SK-N-SH (cell line): ENCODE data around the gene MVB12B. TPM values are rescaled to one million over a fixed set of nuclear protein-coding genes. Genes with fewer than 3 reads are reported as not detected.

Experiments used
- CTCF ChIA-PET: fragments of 300-600, 350-600 bp; formaldehyde crosslinking; extraction: SDS; loops from one replicate; lab custom pipeline; 2021; lab: Yijun Ruan, JAX
- POLR2A ChIA-PET: fragments of 350-600 bp; sonication (Branson Sonifier 250); formaldehyde crosslinking; extraction: SDS; loops from one replicate; lab custom pipeline; 2020; ENCODE audit warnings: antibody characterized with exemption, inconsistent platforms; lab: Yijun Ruan, JAX
- DNase-seq: peaks from one replicate; pipeline ENCODE4 v3.0.0; 2012
- H2AFZ ChIP-seq: fragments of 200-600 bp; sonication (generic); 2 replicates; pipeline ENCODE4 v1.8.1; 2016; ENCODE audit warnings: antibody characterized with exemption, mild to moderate bottlenecking, low read depth
- H3F3A ChIP-seq: fragments of 200-600 bp; sonication (generic); replicated peaks from 2 replicates; pipeline ENCODE3; 2016; ENCODE audit warnings: antibody characterized with exemption, mild to moderate bottlenecking; ENCODE audit not compliant: insufficient read depth
- H3K27ac ChIP-seq, 2 experiments: fragments of 200-500 bp in 1 of 2; fragments of 200-600 bp in 1 of 2; sonication (Bioruptor generic) in 1 of 2; sonication (generic), shearing (Covaris generic) in 1 of 2; 2 replicates each; pipeline versions ENCODE4 v1.5.1 to v1.6.1; 2014 to 2016; ENCODE audit warnings: low read depth in 2 of 2, inconsistent platforms in 1 of 2, low read length in 1 of 2, mild to moderate bottlenecking in 1 of 2, mixed read lengths in 1 of 2
- H3K27me3 ChIP-seq: fragments of 200-600 bp; sonication (generic), shearing (Covaris generic); 2 replicates; pipeline ENCODE4 v1.6.1; 2016; ENCODE audit warnings: mixed run types; ENCODE audit not compliant: insufficient read depth
- H3K36me3 ChIP-seq, 2 experiments: fragments of 200-500 bp in 1 of 2; fragments of 200-600 bp in 1 of 2; sonication (Bioruptor generic) in 1 of 2; sonication (generic) in 1 of 2; replicated peaks in 1 of 2; 2 replicates each; pipeline versions ENCODE3 to v1.5.1; 2014 to 2016; ENCODE audit warnings: low read length in 1 of 2, mild to moderate bottlenecking in 1 of 2; ENCODE audit not compliant: insufficient read depth in 2 of 2, control insufficient read depth in 1 of 2
- H3K4me1 ChIP-seq, 2 experiments: fragments of 200-500 bp in 1 of 2; fragments of 200-600 bp in 1 of 2; sonication (Bioruptor generic) in 1 of 2; sonication (generic), shearing (Covaris generic) in 1 of 2; 2 replicates each; pipeline versions ENCODE4 v1.5.1 to v1.6.1; 2014 to 2016; ENCODE audit warnings: low read depth in 1 of 2, low read length in 1 of 2, mixed run types in 1 of 2; ENCODE audit not compliant: insufficient read depth in 2 of 2, control insufficient read depth in 1 of 2
- H3K4me2 ChIP-seq: fragments of 200-600 bp; sonication (generic), shearing (Covaris generic); 2 replicates; pipeline ENCODE4 v1.6.1; 2017; ENCODE audit warnings: mixed run types
- H3K4me3 ChIP-seq, 2 experiments: fragments of 200-500 bp in 1 of 2; fragments of 200-600 bp in 1 of 2; sonication (Bioruptor generic) in 1 of 2; sonication (generic), shearing (Covaris generic) in 1 of 2; 2 replicates each; pipeline versions ENCODE4 v1.5.1 to v1.8.1; 2014 to 2016; ENCODE audit warnings: low read depth in 2 of 2, inconsistent platforms in 1 of 2, low read length in 1 of 2, mild to moderate bottlenecking in 1 of 2, mixed read lengths in 1 of 2, moderate library complexity in 1 of 2
- H3K79me2 ChIP-seq: fragments of 200-600 bp; sonication (generic); 2 replicates; pipeline ENCODE4 v1.8.1; 2017; ENCODE audit warnings: mild to moderate bottlenecking; ENCODE audit not compliant: insufficient read depth
- H3K9ac ChIP-seq: fragments of 200-600 bp; sonication (generic); 2 replicates; pipeline ENCODE4 v1.6.1; 2017; ENCODE audit warnings: mixed run types
- H3K9me2 ChIP-seq: fragments of 200-600 bp; sonication (generic); 2 replicates; pipeline ENCODE4 v1.6.1; 2017; ENCODE audit warnings: mixed run types
- H3K9me3 ChIP-seq: fragments of 200-600 bp; sonication (generic); 2 replicates; pipeline ENCODE4 v1.6.1; 2017; ENCODE audit warnings: mixed run types, mild to moderate bottlenecking, moderate library complexity
- H4K20me1 ChIP-seq: fragments of 200-600 bp; sonication (generic); 2 replicates; pipeline ENCODE4 v1.6.1; 2017; ENCODE audit warnings: mild to moderate bottlenecking, mixed run types; ENCODE audit not compliant: insufficient read depth
- CHD2 ChIP-seq: fragments of 150-350 bp; IDR thresholded peaks from 2 replicates; pipeline ENCODE4 v1.6.1; 2018; ENCODE audit warnings: low read length; ENCODE audit not compliant: partially characterized antibody
- CTCF ChIP-seq: fragments of 200-600 bp; sonication (generic); IDR thresholded peaks from 2 replicates; pipeline ENCODE4 v1.6.1; 2017; ENCODE audit warnings: antibody characterized with exemption, mild to moderate bottlenecking, moderate library complexity
- ELF1 ChIP-seq: IDR thresholded peaks from 2 replicates; pipeline ENCODE4 v1.4.0; 2012
- EP300 ChIP-seq, 2 experiments: IDR thresholded peaks; 2 replicates each; pipeline versions ENCODE4 v1.4.0 to v1.6.1; 2012; ENCODE audit warnings: borderline replicate concordance in 1 of 2, low read depth in 1 of 2, low read length in 1 of 2
- EZH2phosphoT487 ChIP-seq: fragments of 200-600 bp; sonication (generic); IDR thresholded peaks from 2 replicates; pipeline ENCODE4 v1.6.1; 2017; ENCODE audit warnings: low read depth, mixed run types, mild to moderate bottlenecking, antibody characterized with exemption, moderate library complexity, borderline replicate concordance
- FOSL2 ChIP-seq: IDR thresholded peaks from 2 replicates; pipeline ENCODE4 v1.4.0; 2012; ENCODE audit warnings: low read depth, mild to moderate bottlenecking, moderate library complexity, borderline replicate concordance
- FOXJ3 ChIP-seq: sonication (generic); formaldehyde crosslinking; IDR thresholded peaks from 2 replicates; pipeline ENCODE4 v1.5.1; 2020; ENCODE audit warnings: mild to moderate bottlenecking, missing genetic modification reagents
- JUND ChIP-seq: IDR thresholded peaks from 2 replicates; pipeline ENCODE4 v1.4.0; 2012
- MEF2A ChIP-seq: IDR thresholded peaks from 2 replicates; pipeline ENCODE4 v1.4.0; 2012; ENCODE audit warnings: low read depth, borderline replicate concordance
- NRF1 ChIP-seq: IDR thresholded peaks from 2 replicates; pipeline ENCODE4 v1.6.1; 2012; ENCODE audit warnings: low read depth, mild to moderate bottlenecking, low read length
- PBX3 ChIP-seq: IDR thresholded peaks from 2 replicates; pipeline ENCODE4; 2012
- POLR2AphosphoS5 ChIP-seq: IDR thresholded peaks from 2 replicates; pipeline ENCODE4 v1.6.1; 2012; ENCODE audit warnings: low read depth, low read length
- RAD21 ChIP-seq: IDR thresholded peaks from 2 replicates; pipeline ENCODE4 v1.6.1; 2012; ENCODE audit warnings: mild to moderate bottlenecking, low read length
- REST ChIP-seq: IDR thresholded peaks from 2 replicates; pipeline ENCODE4 v1.6.1; 2012; ENCODE audit warnings: mild to moderate bottlenecking, low read depth, low read length, moderate library complexity
- RFX5 ChIP-seq: IDR thresholded peaks from 2 replicates; pipeline ENCODE4 v1.6.1; 2012; ENCODE audit warnings: mild to moderate bottlenecking, improper control_type of control experiment, low read length
- RXRA ChIP-seq: IDR thresholded peaks from 2 replicates; pipeline ENCODE4 v1.4.0; 2012; ENCODE audit warnings: low read depth, mild to moderate bottlenecking, borderline replicate concordance
- SMC3 ChIP-seq: IDR thresholded peaks from 2 replicates; pipeline ENCODE4 v1.6.1; 2012; ENCODE audit warnings: low read depth, low read length, improper control_type of control experiment
- TCF12 ChIP-seq: IDR thresholded peaks from 2 replicates; pipeline ENCODE4 v1.4.0; 2012
- TEAD4 ChIP-seq: IDR thresholded peaks from 2 replicates; pipeline ENCODE4 v1.4.0; 2012; ENCODE audit warnings: mild to moderate bottlenecking, borderline replicate concordance; ENCODE audit not compliant: insufficient read depth
- WGBS: methylation state at CpG from one replicate; pipeline ENCODE4 v1.1.6; 2017; ENCODE audit warnings: low lambda C conversion rate; 5-methylcytosine and 5-hydroxymethylcytosine counted together
- polyA plus RNA-seq, 3 experiments: library from polyadenylated mRNA; depleted of rRNA; stranded (reverse); fragments of >200 nt; gene quantifications; 2 replicates each; pipeline ENCODE4 v1.2.3, GENCODE V29; 2012

Gene MVB12B
- polyA plus RNA-seq, 1 of the 3 experiments (the other 2 are of a cell fraction) = 5.1 TPM

- Histone ChIP-seq H3K9me2 (no peaks in the 10 kb centered on the region), H3K9ac (no peak overlapping the region), H2AFZ (no peak overlapping the region), H3K4me3 (no peak overlapping the region), H3K79me2 (no peaks in the 10 kb centered on the region), H4K20me1 (no peaks in the 10 kb centered on the region), H3K27me3 (no peaks in the 10 kb centered on the region), H3K4me2 (no peak overlapping the region), H3K4me1 (peaks cover 15 to 40% of the 10 kb centered on the region in 2 experiments), H3K27ac (peak overlapping the region in 1 of 2 experiments; percentile 30; a peak in 1 of 4 replicates), H3K9me3 (no peaks in the 10 kb centered on the region), H3K36me3 (peaks cover 2 to 8% of the 10 kb centered on the region in 2 experiments), H3F3A (peaks cover 9% of the 10 kb centered on the region)
- POLR2A ChIA-PET = no interaction called here
- 91% methylated on average over 16 of the region's 16 CpGs for WGBS
- DNase-seq = no peak
- TF ChIP-seq NRF1 (no peak), RAD21 (no peak), POLR2AphosphoS5 (no peak), REST (no peak), EZH2phosphoT487 (no peak), JUND (no peak), SMC3 (no peak), ELF1 (no peak), TEAD4 (no peak), TCF12 (no peak), RFX5 (no peak), FOSL2 (no peak), CHD2 (no peak), FOXJ3 (CRISPR knock-in tag) (no peak), MEF2A (no peak), PBX3 (no peak), EP300 (IDR thresholded peaks at IDR 0.05; ENCODE audit: borderline replicate concordance in 1 of 2, low read depth in 1 of 2, low read length in 1 of 2) (no peak), CTCF (no peak), RXRA (no peak)
- CTCF ChIA-PET = no interaction called here
Measured at GRCh38 chr9:126439883-126440653, 113.4 kb downstream of the MVB12B start.
